Gastrocnemius medialis (tissue), 4 donors: Measurements from ENCODE around the gene MYO3B.

ENCODE experiments used
- POLR2A ChIP-seq, 2 donors: fragments of 450-650 bp; IDR thresholded peaks; one replicate each; pipeline ENCODE4 v1.6.1; 2017; ENCODE audit warnings: antibody characterized with exemption in 2 of 2, mild to moderate bottlenecking in 2 of 2, moderate library complexity in 2 of 2
- TF ChIP-seq, protein P1 (sequence below), 5 experiments: fragments of 450-650 bp in 3 of 5; fragments of 200-600 bp in 2 of 5; sonication (generic) in 2 of 5; IDR thresholded peaks in 4 of 5; conservative IDR thresholded peaks in 1 of 5; 1 replicate in 4 of 5; 2 replicates in 1 of 5; pipeline ENCODE4 v1.5.1; 2016 to 2019; ENCODE audit warnings: antibody characterized with exemption in 5 of 5, mild to moderate bottlenecking in 3 of 5, moderate library complexity in 3 of 5

DNA sequence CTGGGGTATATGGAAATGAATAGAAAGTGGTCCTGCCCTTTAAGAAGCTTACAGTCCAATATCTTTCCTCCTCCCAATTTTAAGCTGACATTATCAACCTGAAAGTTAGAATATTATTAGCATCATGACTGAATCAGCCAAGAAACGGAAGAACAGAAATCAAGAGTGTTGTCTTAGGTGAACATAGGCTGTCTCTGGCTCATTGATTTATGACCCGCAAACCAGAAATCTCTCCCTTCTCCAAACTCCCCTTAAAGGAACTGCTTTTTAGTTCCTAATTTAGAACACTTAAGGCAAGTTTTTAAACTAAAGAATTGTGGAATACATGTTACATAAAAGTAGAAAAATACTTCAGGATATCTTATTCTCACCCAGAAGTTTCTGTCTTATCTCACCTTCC is 62.7 kb downstream of the MYO3B start:
- TF ChIP-seq, protein P1, sequence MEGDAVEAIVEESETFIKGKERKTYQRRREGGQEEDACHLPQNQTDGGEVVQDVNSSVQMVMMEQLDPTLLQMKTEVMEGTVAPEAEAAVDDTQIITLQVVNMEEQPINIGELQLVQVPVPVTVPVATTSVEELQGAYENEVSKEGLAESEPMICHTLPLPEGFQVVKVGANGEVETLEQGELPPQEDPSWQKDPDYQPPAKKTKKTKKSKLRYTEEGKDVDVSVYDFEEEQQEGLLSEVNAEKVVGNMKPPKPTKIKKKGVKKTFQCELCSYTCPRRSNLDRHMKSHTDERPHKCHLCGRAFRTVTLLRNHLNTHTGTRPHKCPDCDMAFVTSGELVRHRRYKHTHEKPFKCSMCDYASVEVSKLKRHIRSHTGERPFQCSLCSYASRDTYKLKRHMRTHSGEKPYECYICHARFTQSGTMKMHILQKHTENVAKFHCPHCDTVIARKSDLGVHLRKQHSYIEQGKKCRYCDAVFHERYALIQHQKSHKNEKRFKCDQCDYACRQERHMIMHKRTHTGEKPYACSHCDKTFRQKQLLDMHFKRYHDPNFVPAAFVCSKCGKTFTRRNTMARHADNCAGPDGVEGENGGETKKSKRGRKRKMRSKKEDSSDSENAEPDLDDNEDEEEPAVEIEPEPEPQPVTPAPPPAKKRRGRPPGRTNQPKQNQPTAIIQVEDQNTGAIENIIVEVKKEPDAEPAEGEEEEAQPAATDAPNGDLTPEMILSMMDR (IDR thresholded peaks at IDR 0.05 in 4 of 5, conservative IDR thresholded peaks at IDR 0.05 in 1 of 5), result no peak
- no peak for TF ChIP-seq POLR2A (IDR thresholded peaks at IDR 0.05)
